M059J (cell line): ENCODE data around the gene HARBI1. TPM values are rescaled to one million over a fixed set of nuclear protein-coding genes. Genes with fewer than 3 reads are reported as not detected.
A peak's percentile ranks its signal among the peaks of the same experiment; 100 is the strongest.
"Not testable (repeated sequence)": the region's sequence is repeated elsewhere in the genome, so short reads cannot be mapped to it uniquely, and the experiment has no call there.

Experiments used
- DNase-seq: peaks from one replicate; pipeline ENCODE4 v3.0.0-alpha.2; 2012; ENCODE audit warnings: low read depth
- total RNA-seq: library from RNA; depleted of rRNA; stranded (reverse); fragments of >200 nt; shearing (Covaris generic); gene quantifications from 2 replicates; pipeline ENCODE4 v1.2.3, GENCODE V29; 2014

HARBI1 gene
- total RNA-seq, 1 experiment from 2014 or later, result 6.4 TPM

GRCh38 chr11:46597155-46597554, 19.9 kb downstream of the HARBI1 start:
- DNase-seq, result no peak

GRCh38 chr11:46594785-46595184, 22.2 kb downstream of the HARBI1 start:
- DNase-seq, result no peak

GRCh38 chr11:46594374-46594700, 22.7 kb downstream of the HARBI1 start:
- no peak for DNase-seq

GRCh38 chr11:46593550-46594373, 23.3 kb downstream of the HARBI1 start, which contains the start of gene AMBRA1:
AMBRA1 (minus strand) TSS chr11:46594023; CDS start chr11:46548380, 45,643 bp downstream.
- peak; percentile 92 for DNase-seq

- DNase-seq, result no peak
These were observed 26.1 kb downstream of the HARBI1 start for GRCh38 chr11:46590740-46591605.

GRCh38 chr11:46588915-46589314, 28.1 kb downstream of the HARBI1 start:
- DNase-seq, result no peak

GRCh38 chr11:46588131-46588530, 28.9 kb downstream of the HARBI1 start:
- no peak for DNase-seq

- not testable (repeated sequence) for DNase-seq
These were observed 33.5 kb downstream of the HARBI1 start for GRCh38 chr11:46583513-46583912.

- no peak for DNase-seq
These were observed 34.4 kb downstream of the HARBI1 start for GRCh38 chr11:46582588-46582987.

GRCh38 chr11:46577058-46577457, 40.0 kb downstream of the HARBI1 start:
- DNase-seq, result no peak

- no peak for DNase-seq
These were observed 42.4 kb downstream of the HARBI1 start for GRCh38 chr11:46574656-46575055.

GRCh38 chr11:46570790-46571398, 46.1 kb downstream of the HARBI1 start:
- DNase-seq, result no peak

- DNase-seq, result no peak
These were observed 51.7 kb downstream of the HARBI1 start for GRCh38 chr11:46565232-46565840.

- DNase-seq, result peak; percentile 67
These were observed 52.6 kb downstream of the HARBI1 start for GRCh38 chr11:46564459-46564858.

GRCh38 chr11:46562527-46562926, 54.5 kb downstream of the HARBI1 start:
- DNase-seq, result no peak

- DNase-seq, result peak; percentile 66
These were observed 56.6 kb downstream of the HARBI1 start for GRCh38 chr11:46560300-46560991.

GRCh38 chr11:46559815-46560214, 57.2 kb downstream of the HARBI1 start:
- no peak for DNase-seq

- DNase-seq, result peak; percentile 89
These were observed 59.3 kb downstream of the HARBI1 start for GRCh38 chr11:46557684-46558151.

GRCh38 chr11:46555267-46556054, 61.6 kb downstream of the HARBI1 start:
- peak; percentile 27 for DNase-seq
